ENCODE measurements around the gene POLN.

DNA sequence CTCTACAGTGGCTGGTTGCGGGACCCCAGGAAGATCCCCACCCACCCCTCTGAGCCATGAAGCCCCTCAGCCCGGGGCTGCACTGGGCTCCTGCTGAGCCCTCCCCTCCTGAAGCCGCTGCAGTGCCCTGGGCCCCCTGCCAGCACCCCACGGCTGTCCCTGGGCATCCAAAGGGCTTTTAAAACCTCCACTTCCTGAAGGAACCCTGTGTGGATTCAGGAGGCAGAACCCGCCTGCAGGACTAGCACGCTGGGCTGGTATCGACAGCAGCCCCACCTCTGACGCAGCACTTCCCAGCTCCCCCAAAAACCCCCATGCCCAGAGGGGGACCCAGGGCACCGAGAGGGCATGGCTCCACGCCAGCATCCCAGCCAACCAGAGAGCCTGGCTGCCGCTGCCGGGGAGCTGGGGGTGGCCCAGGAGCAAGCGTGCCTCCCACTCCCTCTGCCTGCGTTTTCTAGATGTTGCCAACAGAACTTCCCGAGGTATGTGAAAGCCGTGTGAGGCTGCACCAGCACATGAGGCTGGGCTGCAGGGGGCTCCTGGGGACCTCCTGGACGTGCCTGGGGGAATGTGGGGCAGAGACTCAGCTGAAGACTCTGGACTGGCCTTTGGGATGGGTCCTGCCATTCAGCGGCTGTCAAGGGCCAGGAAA is 13.7 kb upstream of the POLN start:
- TF ChIP-seq EP300 (IDR thresholded peaks at IDR 0.05) (no peak), POLR2A (IDR thresholded peaks at IDR 0.05) (no peak)
- TF ChIP-seq, protein P1, sequence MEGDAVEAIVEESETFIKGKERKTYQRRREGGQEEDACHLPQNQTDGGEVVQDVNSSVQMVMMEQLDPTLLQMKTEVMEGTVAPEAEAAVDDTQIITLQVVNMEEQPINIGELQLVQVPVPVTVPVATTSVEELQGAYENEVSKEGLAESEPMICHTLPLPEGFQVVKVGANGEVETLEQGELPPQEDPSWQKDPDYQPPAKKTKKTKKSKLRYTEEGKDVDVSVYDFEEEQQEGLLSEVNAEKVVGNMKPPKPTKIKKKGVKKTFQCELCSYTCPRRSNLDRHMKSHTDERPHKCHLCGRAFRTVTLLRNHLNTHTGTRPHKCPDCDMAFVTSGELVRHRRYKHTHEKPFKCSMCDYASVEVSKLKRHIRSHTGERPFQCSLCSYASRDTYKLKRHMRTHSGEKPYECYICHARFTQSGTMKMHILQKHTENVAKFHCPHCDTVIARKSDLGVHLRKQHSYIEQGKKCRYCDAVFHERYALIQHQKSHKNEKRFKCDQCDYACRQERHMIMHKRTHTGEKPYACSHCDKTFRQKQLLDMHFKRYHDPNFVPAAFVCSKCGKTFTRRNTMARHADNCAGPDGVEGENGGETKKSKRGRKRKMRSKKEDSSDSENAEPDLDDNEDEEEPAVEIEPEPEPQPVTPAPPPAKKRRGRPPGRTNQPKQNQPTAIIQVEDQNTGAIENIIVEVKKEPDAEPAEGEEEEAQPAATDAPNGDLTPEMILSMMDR (IDR thresholded peaks at IDR 0.05): no peak
